A673 (cell line): ENCODE measurements around the gene LONP1.

Experiments
- CTCF ChIP-seq: fragments of 300-800, 200-600 bp; sonication (generic); conservative IDR thresholded peaks from 2 replicates; pipeline ENCODE4 v1.5.1; 2017; ENCODE audit warnings: low read depth, mild to moderate bottlenecking, antibody characterized with exemption, low read length, moderate library complexity, mixed read lengths
- EZH2 ChIP-seq: fragments of 200-600 bp; sonication (generic); IDR thresholded peaks from 2 replicates; pipeline ENCODE4 v1.6.1; 2017; ENCODE audit warnings: borderline replicate concordance, low read depth, mild to moderate bottlenecking, mixed read lengths, antibody characterized with exemption, low read length; ENCODE audit not compliant: poor library complexity, severe bottlenecking

GRCh38 chr19:5652261-5652660 lies 67.7 kb downstream of the LONP1 start:
- TF ChIP-seq CTCF: no peak
- no peak for TF ChIP-seq EZH2
